Ishikawa (cell line): Measurements from ENCODE around the gene DDX39A.

Experiments used
- CREB1 ChIP-seq: IDR thresholded peaks from 2 replicates; pipeline ENCODE4 v1.6.1; 2012; ENCODE audit warnings: low read depth
- EGR1 ChIP-seq: IDR thresholded peaks from 2 replicates; pipeline ENCODE4 v1.6.1; 2012
- EP300 ChIP-seq: IDR thresholded peaks from 2 replicates; pipeline ENCODE4 v1.6.1; 2012; ENCODE audit warnings: borderline replicate concordance
- MAX ChIP-seq: IDR thresholded peaks from 2 replicates; pipeline ENCODE4 v1.6.1; 2012
- RAD21 ChIP-seq: IDR thresholded peaks from 2 replicates; pipeline ENCODE4 v1.6.1; 2012; ENCODE audit warnings: low read depth
- REST ChIP-seq: IDR thresholded peaks from 2 replicates; pipeline ENCODE4 v1.6.1; 2012; ENCODE audit warnings: low read depth, mild to moderate bottlenecking
- TAF1 ChIP-seq: IDR thresholded peaks from 2 replicates; pipeline ENCODE4 v1.6.1; 2012; ENCODE audit warnings: low read depth, mild to moderate bottlenecking
- TCF12 ChIP-seq: IDR thresholded peaks from 2 replicates; pipeline ENCODE4 v1.6.1; 2012; ENCODE audit warnings: low read depth
- TEAD4 ChIP-seq: IDR thresholded peaks from 2 replicates; pipeline ENCODE4 v1.6.1; 2012
- USF1 ChIP-seq: IDR thresholded peaks from 2 replicates; pipeline ENCODE4 v1.6.1; 2012
- YY1 ChIP-seq: IDR thresholded peaks from 2 replicates; pipeline ENCODE4 v1.6.1; 2012; ENCODE audit warnings: low read depth

- TF ChIP-seq TAF1 = no peak
- no peak for TF ChIP-seq EP300
- no peak for TF ChIP-seq TEAD4
- TF ChIP-seq REST = no peak
- TF ChIP-seq YY1 = no peak
- no peak for TF ChIP-seq EGR1
- TF ChIP-seq MAX = no peak
- peak; percentile 21; the same call in 1 of the 2 replicates for TF ChIP-seq RAD21
- no peak for TF ChIP-seq CREB1
- no peak for TF ChIP-seq USF1
- TF ChIP-seq TCF12 = no peak
Observed at GRCh38 chr19:14361824-14362223, 57.3 kb downstream of the DDX39A start.
